Measurements from ENCODE around the gene ZNF764. TPM values are rescaled to one million over a fixed set of nuclear protein-coding genes. Genes with fewer than 3 reads are reported as not detected.

ZNF764 gene
- 6.3 and 8.2 TPM in 2 replicates for total RNA-seq

DNA sequence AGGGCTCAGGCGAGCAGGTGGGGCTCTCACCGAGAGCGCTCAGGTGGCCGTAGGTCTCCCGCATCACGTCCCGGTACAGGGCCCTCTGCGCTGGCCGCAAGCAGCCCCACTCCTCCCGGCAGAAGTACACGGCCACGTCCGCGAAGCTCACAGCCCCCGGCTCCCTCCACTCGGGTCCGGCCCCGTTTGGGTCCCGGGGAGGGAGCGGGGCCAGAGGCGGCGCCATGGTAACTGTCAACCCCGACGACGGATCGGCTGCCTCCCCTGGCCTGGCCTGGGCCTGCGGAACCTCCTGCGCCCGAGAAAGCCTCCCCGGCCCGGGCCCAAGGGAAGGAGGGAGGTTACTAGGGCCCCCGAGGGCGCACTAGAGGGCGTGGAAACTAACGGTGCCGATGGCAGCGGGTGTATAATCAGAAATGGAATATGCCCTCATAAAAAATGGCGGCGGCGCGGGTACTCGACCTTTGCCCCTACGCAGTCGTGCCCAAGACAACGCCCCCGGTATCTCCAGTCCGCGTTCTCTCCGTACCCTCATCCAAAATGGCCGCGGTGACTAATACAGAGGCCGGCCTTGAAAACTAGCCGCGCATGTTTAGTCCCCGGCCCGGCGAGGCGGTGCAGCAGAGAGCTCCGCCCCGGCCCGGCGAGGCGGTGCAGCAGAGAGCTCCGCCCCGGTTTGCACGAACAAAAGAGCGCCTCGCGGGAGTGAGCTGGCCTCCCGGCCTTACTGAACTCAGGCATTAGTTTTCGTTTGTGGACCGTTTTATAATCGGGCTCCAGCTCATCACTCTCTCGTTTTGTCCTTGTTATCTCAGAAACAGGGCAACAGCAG is at the start of gene ZNF764:
Gene ZNF764, minus strand, starts transcription at position 418 of the 832 bp plus-strand sequence. Its CDS starts 192 bp downstream, at position 226.

DNA sequence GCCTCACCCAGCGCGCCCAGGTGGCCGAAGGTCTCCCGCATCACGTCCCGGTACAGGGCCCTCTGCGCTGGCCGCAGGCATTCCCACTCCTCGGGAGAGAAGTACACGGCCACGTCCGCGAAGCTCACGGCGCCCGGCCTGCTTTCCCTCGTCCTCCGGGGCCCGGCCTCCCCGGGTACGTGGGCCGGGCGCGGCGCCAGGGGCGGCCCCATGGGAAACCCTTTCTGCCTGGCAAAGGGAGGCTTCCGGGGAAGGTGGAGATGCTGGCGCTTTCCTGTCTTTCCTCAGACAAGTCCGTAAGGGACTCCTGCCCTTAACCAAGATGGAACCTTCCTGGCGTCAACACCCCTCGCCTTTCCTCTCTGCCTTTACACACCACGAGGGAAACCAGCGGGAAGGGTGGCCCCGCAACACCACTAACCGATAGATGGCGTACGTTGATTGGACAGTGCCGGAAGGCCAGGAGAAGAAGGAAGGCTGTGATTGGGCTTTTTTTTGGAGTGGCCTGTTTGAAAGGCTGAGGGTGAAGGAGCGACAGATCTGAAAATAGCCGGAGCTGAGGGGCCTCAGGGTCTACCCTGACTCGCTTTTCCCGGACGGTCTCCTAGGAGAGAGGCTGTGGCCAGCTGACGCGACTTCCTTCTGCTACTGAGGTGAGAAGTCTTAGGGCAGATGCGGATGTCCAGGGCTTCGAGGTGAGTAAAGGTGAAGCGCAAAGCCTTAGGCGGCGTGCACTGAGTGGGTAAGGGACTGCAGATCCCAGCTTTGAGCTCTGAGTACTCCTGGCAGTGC is 27.4 kb upstream of the ZNF764 start, which contains the start of gene ZNF785:
Gene ZNF785, minus strand, starts transcription at position 298 of the 792 bp plus-strand sequence. Its CDS starts 86 bp downstream, at position 212.

DNA sequence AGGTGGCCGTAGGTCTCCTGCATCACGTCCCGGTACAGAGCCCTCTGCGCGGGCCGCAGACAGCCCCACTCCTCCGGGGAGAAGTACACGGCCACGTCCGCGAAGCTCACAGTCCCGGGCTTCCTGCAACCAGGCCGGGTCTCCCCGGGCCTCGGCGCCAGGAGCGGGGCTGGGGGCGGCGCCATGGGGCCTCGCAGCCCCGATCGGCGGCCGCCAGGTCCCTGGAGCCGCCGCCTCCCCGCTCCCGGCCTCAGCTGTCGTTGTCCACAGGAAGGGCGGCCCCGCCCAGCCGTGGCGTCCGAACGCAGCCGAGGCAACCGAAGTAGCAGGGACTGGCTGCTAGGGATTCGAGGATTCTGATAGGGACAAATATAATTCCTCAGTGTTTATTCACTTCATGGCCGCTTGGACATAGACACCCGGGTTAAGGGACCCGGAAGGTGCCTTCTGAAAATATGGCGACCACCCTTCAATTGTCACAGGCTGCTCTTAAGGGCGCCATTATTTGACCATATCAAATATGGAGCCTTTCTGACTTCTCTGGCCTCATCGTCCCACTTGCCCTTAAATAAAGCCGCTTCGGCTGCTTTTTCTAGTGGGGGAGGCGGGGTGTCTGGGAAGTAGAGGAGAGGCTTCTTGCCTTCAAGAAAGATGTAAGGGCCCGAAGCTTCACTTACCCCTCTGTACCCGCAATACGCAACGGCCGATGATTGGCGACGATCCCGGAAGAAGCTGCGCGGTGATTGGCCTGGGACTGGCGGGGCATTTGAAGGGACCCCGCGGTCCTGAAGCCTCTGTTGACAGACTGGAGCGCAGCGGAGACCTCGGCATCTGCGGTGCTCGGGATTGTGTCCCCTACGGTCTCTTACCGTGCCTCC is 13.5 kb upstream of the ZNF764 start, which contains the start of gene ZNF688:
Gene ZNF688, minus strand, starts transcription at position 270 of the 878 bp plus-strand sequence. Its CDS starts 85 bp downstream, at position 185.

DNA sequence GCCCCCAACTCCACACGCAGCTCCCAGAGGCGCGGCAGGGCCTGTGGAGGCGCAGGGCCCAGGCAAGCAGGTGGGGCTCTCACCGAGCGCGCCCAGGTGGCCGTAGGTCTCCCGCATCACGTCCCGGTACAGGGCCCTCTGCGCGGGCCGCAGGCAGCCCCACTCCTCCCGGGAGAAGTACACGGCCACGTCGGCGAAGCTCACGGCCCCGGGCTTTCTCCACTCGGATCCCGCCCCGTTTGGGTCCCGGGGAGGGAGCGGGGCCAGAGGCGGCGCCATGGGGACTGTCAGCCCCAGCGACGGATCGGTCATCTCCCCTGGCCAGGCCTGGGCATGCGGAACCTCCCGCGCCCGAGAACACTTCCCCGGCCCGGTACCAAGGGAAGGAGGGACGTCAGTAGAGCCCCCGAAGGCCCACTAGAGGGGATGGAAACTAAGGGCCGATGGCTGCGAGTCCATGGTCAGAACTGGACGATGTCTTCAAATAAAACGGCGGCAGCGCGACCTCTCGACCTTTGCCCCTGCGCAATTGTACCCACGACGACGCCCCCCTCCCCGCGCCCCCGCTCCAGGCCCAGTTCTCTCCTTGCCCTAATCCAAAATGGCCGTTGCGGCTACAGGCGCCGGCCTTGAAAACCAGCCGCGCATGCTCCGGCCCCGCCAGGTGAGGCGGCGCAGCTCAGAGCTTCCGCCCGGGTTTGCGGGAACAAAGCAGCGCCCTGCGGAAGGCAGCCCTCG is 23.6 kb downstream of the ZNF764 start, which contains the start of gene ZNF747:
Gene ZNF747, minus strand, starts transcription at position 491 of the 738 bp plus-strand sequence. Its CDS starts 179 bp downstream, at position 312.

DNA sequence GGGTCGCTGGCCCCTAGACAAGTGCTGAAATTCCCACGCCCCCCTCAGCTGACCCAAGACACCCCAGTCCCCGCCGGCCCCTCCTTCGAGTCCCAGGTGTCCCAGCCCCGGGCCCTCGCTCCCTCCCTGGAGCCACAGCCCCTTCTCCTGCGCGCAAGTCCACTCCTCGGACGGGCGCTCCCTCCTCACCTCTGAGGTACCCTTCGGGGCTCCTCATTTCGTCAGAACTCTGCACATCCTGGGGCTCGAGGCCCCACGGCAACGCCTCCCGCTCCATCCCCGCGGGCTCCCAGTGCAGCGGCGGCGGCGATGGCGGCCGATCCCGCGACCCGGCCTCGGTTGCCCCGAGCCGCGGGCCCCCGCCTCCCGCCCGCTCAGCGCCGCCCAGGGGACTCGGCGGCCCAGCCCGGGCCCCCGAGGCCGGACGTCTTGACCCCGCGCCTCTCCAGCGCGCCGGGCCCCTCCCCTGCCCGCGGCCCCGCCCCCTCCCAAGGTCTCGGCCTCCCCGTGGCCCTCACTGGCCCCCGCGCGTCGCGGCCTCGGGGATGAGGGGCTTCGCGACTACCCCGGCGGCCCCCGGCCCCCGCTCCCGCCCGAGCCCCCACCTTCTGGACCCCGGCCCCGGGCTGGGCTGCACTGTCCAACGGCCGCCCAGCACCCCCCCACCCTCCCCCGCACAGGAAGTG is 31.9 kb downstream of the ZNF764 start, which contains the start of gene ZNF768:
Gene ZNF768, minus strand, starts transcription at position 430 of the 686 bp plus-strand sequence. Its CDS starts 153 bp downstream, at position 277.

Other genes with a start within 250 kb of the ZNF764 start
- gene CD2BP2, start 203.1 kb downstream of the ZNF764 start, total RNA-seq = 38.1 and 39.5 TPM in 2 replicates
- gene TBC1D10B, start 187.9 kb downstream of the ZNF764 start, total RNA-seq = 35.3 and 37.5 TPM in 2 replicates
- not detected in 2 replicates for gene MYL11, start 183.6 kb downstream of the ZNF764 start, total RNA-seq
- gene SEPTIN1, start 175.8 kb downstream of the ZNF764 start, total RNA-seq = not detected in 2 replicates
- gene ZNF48, start 163.0 kb downstream of the ZNF764 start, total RNA-seq = 8.3 and 9.5 TPM in 2 replicates
- gene ZNF771, start 150.8 kb downstream of the ZNF764 start, total RNA-seq = 7.9 and 19.4 TPM in 2 replicates
- 48.1 and 55.7 TPM in 2 replicates for gene DCTPP1, start 128.3 kb downstream of the ZNF764 start, total RNA-seq
- gene SEPHS2, start 112.5 kb downstream of the ZNF764 start, total RNA-seq = 18.9 and 19.5 TPM in 2 replicates
- not detected in 2 replicates for gene ITGAL, start 85.6 kb downstream of the ZNF764 start, total RNA-seq
- gene ZNF768, start 31.8 kb downstream of the ZNF764 start, total RNA-seq = 27.6 and 31.6 TPM in 2 replicates
- 5.5 and 7.0 TPM in 2 replicates for gene ZNF747, start 23.5 kb downstream of the ZNF764 start, total RNA-seq
- 8.7 and 11.8 TPM in 2 replicates for gene ZNF688, start 13.3 kb upstream of the ZNF764 start, total RNA-seq
- gene ZNF785, start 27.3 kb upstream of the ZNF764 start, total RNA-seq = 3.2 and 4.3 TPM in 2 replicates
- 3.4 and 5.5 TPM in 2 replicates for gene ZNF689, start 52.0 kb upstream of the ZNF764 start, total RNA-seq
- gene PRR14, start 92.6 kb upstream of the ZNF764 start, total RNA-seq = 14.7 and 27.7 TPM in 2 replicates
- 21.3 and 29.2 TPM in 2 replicates for gene FBRS, start 100.1 kb upstream of the ZNF764 start, total RNA-seq
- 7.4 and 12.9 TPM in 2 replicates for gene SRCAP, start 140.8 kb upstream of the ZNF764 start, total RNA-seq
- gene PHKG2, start 190.1 kb upstream of the ZNF764 start, total RNA-seq = 17.9 and 19.8 TPM in 2 replicates
- gene CFAP119, start 203.7 kb upstream of the ZNF764 start, total RNA-seq = 1.7 and 3.0 TPM in 2 replicates
- gene RNF40, start 203.9 kb upstream of the ZNF764 start, total RNA-seq = 66.8 and 76.7 TPM in 2 replicates
- 9.9 and 14.6 TPM in 2 replicates for gene ZNF629, start 228.8 kb upstream of the ZNF764 start, total RNA-seq